OCI-LY3 (cell line): Measurements from ENCODE around the gene SHROOM1.

ENCODE experiments used
- EZH2phosphoT487 ChIP-seq: fragments of 200-600 bp; shearing (Covaris generic); IDR thresholded peaks from 2 replicates; pipeline ENCODE4 v1.6.1; 2018; ENCODE audit warnings: antibody characterized with exemption, mixed run types, low read depth
- TF ChIP-seq, protein P1 (sequence below): fragments of 200-600, 300-600 bp; sonication (generic); IDR thresholded peaks from 2 replicates; pipeline ENCODE4 v1.5.1; 2014; ENCODE audit warnings: antibody characterized with exemption, low read length, low read depth

- TF ChIP-seq EZH2phosphoT487 = no peak
- TF ChIP-seq, protein P1, sequence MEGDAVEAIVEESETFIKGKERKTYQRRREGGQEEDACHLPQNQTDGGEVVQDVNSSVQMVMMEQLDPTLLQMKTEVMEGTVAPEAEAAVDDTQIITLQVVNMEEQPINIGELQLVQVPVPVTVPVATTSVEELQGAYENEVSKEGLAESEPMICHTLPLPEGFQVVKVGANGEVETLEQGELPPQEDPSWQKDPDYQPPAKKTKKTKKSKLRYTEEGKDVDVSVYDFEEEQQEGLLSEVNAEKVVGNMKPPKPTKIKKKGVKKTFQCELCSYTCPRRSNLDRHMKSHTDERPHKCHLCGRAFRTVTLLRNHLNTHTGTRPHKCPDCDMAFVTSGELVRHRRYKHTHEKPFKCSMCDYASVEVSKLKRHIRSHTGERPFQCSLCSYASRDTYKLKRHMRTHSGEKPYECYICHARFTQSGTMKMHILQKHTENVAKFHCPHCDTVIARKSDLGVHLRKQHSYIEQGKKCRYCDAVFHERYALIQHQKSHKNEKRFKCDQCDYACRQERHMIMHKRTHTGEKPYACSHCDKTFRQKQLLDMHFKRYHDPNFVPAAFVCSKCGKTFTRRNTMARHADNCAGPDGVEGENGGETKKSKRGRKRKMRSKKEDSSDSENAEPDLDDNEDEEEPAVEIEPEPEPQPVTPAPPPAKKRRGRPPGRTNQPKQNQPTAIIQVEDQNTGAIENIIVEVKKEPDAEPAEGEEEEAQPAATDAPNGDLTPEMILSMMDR = no peak
Measured at GRCh38 chr5:132873930-132874271, 43.5 kb upstream of the SHROOM1 start.
